ENCODE results near the gene BSPRY.
"Not testable (repeated sequence)": the region's sequence is repeated elsewhere in the genome, so short reads cannot be mapped to it uniquely, and the experiment has no call there.

The BSPRY gene

DNA sequence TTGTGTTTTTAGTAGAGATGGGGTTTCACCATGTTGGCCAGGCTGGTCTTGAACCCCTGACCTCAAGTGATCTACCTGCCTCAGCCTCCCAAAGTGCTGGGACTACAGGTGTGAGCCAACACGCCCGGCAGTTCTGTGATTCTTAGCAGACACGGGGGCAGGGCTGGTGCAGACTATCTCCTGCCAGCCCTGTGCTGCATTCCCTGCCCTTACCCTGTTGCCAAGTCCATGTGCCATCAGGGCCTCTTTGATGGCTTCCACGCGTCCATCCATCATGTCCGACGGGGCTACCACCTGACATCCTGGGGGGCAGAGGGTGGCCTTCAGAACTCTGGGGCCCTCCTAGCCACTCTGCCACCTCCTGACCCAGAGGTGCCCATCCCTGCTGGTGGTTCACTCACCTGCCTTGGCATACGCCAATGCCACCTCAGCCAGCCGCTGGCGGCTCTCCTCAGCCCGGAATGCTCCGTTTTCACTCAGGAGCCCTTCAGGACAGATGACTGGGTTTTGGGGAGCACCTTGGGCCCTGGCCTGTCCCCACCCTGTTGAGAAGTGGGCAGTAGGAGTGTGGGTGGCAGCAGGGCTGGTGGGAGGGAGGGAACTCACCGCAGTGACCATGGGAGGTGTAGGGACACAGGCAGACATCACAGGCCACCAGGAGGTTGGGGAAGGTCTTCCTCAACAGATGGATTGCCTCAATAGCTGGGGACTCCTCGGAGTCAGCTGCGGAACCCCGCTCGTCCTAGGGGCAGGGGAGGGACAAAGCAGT is 41.0 kb downstream of the BSPRY start:
- DNase-seq, result no peak

DNA sequence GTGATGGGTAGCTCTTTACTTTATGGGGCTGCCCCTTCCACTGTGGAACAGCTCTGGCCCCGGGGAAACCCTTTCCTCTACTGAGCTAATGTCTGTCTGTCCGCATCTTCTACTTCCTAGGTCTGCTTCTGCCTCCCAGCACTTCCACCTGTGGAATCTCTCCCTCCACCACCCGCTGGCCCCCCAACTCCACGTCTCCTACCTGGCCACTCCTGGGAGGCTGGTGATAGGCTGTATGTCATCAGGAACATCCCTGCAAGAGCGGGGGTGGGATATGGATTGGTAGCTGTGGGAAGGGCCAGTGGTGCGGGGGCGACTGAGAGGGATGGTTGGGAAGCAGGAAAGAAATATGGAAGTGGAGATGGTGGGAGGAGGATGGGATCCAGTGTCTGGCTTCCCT is 42.6 kb downstream of the BSPRY start:
- no peak for DNase-seq

DNA sequence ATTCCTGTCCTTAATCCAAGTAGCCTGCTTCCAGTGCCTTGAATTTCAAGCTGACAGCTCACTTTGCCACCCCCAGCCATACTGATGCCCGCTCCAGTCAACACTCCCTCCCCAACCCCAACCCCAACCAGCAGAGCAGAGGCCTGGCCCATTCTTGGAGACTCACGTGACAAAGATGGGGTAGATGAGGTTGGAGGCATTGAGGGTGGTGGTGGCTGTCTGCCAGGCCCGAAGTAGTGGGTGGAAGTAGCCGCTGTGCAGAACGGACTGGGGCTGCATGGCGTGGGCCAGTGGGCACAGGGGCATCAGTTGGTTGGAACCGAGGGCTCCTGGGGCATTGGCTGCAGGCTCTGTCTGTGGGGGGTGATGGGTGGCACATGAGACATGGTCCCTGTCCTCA is 43.9 kb downstream of the BSPRY start:
- DNase-seq, result peak in 35 of 56 donors; percentile 3 to 68 (median 26)

DNA sequence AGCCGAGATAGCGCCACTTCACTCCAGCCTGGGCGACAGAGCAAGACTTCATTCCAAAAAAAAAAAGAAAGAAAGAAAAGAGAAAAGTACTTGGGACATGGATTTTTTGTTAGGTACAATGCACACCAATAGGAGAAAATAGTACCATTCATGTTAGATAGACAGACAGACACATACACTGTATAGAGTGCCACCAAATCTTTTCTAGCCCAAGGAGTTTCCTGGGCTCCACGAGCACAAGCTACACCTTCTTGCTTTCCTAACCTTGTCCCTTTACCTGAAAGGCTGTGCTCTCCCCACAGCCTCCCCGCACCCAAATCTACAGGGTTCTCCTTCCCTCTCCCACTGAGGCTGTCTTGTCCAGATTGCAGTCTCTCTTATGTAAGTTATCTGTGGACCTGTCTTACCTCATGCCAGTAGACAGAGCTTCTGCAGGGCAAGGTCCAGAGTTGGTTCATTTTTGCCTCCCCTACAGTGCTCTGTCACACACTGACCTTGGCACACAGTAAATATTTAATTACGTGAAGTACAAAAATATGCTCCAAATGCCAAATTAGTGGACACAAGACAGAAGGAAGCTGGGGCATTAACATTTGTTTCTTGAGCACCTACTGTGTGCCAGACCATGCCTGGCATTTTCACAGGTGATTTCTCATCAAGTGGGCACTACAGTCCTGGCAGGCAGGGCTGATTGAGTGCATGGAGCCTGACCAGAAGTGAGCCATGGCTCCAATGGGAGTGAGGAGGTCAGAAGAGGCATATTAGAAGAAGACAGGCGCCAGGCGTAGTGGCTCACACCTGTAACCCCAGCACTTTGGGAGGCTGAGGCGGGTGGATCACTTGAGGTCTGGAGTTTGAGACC is 45.9 kb downstream of the BSPRY start:
- no peak for DNase-seq

DNA sequence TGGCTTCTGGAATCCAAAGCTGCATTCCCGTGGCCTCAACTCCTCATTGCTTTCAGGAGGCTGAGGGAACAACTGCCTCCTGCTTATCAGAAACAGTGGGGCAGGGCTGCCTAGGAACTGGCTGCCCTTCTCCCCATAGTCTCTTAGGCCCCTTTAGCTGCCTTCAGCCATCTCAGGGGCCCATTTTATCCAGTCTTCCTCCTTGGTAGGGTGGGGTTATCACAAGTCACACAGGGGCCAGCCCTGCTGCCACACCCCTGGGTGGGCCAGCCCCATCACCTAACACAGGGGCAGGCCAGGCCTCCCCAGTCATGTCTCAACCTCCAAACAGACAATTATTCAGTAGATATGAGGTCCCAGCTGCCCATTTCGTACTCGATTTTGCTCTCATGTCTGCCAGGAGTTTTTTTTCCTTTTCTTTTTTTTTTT is 47.9 kb downstream of the BSPRY start:
- DNase-seq, result no peak

DNA sequence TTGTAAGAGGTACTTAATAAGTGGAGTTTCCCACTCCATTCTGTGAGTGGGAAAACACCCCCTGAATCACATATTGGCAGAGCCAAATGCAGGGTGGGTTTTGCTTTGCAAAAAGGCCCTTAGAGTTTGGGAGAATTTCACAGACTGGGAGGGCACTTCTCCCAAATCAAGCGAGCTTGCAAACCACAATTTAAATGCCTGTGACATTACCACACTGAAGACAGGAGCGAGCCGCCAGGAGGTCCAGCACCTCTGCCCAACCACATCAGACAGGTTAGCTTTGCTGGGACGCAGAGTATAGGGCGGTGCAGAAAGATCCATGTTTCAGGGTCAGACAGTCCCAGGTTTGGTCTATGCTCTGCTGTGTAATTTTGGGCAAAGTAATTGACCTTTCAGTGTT is 49.5 kb downstream of the BSPRY start:
- no peak for DNase-seq

DNA sequence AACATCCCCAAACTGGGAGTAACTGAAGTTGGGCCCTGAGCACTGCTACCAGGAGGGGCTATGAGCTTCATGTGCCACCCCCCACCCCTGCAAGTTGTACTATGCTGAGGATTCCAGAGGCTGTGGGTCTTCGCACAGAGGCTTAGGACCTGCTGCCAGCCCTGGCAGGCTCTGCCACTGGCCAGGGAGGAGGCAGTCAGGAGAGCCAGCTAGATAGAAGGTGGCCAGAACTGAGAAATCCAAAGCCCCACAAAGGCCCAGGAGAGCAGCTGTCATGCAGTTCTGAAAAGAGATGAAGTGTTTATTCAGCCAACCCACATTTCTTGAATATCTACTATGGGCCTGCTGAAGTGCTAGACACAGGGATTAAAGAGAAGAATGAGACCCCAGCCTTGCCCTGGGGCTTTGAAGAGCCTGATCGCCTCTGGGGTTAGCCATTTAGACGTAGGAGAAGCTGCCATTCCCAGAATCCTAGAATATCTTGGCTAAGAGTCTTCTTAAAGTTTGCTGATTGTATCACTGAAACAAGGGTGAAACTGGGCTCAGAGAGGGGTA is 50.4 kb downstream of the BSPRY start:
- no peak for DNase-seq

DNA sequence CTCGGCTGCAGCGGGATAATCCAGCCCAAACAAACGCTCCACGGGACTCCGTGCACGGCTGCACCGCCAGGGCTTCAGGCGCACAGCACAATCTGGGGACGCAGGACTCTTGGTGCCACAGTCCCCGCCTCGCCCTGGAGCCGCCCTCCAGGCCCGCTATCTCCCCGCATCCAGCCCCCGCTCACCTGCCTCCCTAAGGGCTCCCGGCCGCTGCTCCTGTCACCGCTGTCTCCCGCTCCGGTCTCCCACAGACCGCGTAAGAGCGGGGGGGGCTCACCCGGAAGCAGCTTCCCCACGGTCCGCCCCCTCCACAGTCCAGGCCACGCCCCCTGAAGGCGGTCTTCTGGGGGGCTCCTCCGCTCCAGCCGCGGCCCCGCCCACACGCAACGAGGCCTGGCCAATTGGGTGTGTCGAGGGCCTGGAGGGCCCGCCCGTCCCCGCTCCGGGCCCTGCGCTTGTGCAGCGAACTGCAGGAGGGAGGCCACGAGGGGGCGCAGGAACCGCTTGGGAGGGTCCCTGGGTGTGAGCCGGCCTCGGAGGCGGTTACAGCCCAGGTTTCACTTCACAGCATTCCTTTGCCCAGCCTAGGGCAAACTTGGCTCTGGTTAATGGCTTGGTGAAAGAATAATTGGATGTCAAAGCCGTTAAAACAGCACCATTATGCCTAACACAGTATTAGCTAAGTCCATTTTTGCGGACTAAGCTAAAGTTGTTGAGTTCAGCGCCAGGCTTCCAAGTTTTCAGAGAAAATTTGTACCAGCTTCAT is 51.9 kb downstream of the BSPRY start, which contains the start of gene ALAD:
Gene ALAD (minus strand): TSS at position 258 of the 766 bp plus-strand sequence. CDS start 7,725 bp downstream, outside the sequence.
- peak; percentile 83 to 100 (median 98) for DNase-seq

DNA sequence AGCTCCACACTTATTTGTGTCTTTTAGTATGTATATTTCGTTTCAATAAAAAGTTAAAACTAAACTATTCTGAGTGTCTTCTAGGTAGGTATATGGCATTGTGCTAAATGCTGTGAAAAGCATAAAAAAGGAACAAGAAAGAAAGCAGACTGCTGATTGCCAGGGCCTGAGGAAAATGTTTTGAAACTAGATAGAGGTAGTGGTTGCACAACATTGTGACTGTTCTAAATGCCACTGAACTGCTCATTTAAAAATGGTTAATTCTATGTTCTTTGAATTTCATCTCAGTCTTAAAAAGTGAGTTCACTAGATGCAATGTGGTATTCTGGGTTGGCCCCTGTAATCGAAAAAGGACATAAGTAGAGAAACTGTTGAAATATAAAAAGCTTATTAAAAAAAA is 54.3 kb downstream of the BSPRY start:
- DNase-seq, result no peak

DNA sequence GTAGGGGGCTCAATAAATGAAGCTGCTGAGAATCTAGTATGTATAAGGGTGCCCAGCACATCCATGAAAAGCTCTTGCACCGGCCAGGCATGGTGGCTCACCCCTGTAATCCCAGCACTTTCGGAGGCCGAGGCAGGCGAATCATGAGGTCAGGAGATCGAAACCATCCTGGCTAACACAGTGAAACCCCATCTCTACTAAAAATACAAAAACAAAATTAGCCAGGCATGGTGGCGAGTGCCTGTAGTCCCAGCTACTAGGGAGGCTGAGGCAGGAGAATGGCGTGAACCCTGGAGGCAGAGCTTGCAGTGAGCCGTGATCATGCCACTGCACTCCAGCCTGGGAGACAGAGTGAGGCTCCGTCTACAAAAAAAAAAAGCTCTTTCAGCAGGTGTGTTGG is 57.0 kb downstream of the BSPRY start:
- DNase-seq, result not testable (repeated sequence)

DNA sequence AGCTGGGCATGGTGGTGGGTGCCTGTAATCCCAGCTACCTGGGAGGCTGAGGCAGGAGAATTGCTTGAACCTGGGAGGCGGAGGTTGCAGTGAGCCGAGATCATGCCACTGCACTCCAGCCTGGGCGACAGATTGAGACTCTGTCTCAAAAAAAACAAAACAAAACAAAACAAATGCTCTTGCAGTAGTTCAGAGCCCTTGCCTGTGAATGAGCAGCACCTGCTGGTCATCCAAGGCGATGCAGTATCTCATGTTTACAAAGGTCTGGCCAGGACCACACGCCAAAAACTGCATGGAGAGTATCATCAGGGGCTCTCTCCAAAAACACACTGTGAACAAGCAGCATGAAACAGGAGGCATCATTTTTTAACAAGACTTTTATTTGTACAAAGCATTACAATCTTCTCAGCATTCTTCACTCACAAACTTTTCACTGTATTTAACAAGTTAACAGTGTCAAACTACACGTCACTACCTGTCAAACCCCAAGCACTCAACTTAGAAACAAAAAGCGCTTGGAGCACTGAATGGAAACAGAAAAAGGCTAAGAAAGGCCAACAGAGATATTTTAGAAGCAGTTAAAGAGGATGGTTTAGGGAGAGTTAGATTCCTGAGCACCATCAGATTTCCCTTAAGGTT is 57.7 kb downstream of the BSPRY start:
- DNase-seq, result peak in 30 of 56 donors; percentile 1 to 65 (median 16)

DNA sequence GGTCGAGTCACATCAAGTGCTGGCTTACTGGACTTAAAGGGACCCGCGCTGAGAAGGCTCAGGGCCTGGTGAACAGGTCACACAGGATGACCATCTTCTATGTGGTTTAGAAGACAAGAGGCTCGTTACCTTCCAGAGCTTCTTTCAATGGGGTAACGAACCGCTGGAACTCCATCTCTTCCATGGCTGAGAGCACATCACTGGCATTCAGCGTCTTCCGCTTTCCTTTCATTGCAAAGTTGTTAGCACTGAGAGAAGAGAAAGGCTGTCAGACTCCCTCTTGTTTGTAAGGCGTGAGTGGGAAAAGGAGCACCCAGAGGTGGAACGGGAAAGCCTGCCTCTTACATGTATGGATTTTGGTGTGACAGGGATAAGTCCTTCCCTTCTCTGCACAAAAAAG is 60.1 kb downstream of the BSPRY start:
- DNase-seq, result no peak

DNA sequence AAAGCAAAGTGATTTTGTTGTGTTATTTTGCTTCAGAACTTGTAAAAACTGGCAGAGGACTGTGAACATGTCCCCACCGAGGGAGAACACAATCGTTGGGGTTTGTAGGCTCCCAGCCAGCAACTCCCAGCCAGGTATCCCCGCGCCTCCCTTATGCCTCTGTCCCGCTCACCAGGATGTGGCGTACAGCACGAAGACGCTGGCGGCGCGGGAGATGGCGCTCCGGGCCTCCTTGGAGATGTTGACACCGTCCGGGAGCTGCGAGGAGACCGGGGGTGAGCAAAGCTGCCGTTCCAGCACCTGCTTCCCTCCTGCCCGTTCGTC is 60.5 kb downstream of the BSPRY start:
- DNase-seq, result no peak

DNA sequence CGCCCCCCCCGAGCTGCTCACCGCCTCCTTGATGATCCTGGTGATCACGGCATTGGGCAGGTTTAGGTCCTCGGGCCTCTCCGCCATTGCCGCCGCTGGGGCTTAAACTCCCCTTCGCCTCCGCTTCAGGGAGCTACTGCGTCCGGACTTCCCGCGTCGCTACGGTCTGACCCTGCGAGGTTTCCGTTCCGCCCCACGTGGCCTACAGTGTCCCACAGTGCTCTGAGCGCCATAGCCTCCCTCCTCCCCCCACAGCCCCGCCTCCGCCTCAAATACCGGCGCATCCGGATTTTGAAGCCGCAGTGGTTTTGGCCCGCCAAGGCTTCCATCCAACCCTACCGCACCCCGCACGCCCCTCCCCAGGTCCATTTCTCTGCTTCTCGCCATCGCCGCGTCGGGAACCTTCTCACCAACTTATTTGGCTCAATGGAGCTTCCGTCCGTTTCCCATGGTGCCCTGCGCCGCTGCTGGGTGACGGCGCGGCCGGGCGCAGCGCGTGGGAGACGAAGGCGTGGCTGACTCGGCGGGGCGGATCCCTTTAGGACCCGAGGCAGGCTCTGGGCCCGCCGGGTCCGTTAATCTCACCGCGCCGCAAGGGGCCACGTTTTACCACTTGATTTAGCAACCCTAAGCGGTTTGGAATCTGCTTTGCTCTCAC is 61.0 kb downstream of the BSPRY start, which contains the start of the genes C9orf43 and POLE3:
Gene C9orf43 (plus strand): TSS at position 541 of the 658 bp plus-strand sequence. CDS start 2,747 bp downstream, outside the sequence.
Gene POLE3 (minus strand): TSS at position 469 of the 658 bp plus-strand sequence. CDS start 382 bp downstream, at position 87.
- DNase-seq, result peak; percentile 37 to 99 (median 95)

DNA sequence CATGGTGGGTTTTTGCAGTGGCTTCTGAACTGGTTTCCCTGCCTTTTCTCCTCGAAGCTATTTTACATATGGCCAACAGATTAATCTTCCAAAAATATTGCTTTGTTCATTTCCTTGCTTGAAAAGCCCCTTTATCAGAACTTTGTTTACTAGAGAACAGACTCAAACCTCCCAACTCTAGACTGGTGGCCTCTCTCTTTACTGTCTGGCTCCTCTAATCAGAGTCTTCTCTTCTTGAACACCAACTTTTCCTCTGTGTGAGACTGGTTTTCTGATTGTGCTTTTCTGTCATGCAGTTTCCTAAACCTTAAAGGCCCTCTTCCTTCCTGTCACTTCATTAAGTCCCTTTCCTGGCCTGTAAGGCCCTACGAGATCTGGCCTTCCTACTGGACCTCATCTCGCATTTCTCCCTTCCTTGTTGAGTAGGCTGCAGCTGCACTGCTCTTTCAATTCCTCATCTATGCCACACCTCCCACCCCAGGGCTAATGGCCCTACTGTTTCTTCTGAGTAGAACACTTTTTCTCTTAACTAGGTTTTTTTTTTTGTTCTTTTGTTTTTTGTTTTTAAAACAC is 66.9 kb downstream of the BSPRY start:
- peak in 2 of 56 donors; percentile 4 to 9 for DNase-seq

DNA sequence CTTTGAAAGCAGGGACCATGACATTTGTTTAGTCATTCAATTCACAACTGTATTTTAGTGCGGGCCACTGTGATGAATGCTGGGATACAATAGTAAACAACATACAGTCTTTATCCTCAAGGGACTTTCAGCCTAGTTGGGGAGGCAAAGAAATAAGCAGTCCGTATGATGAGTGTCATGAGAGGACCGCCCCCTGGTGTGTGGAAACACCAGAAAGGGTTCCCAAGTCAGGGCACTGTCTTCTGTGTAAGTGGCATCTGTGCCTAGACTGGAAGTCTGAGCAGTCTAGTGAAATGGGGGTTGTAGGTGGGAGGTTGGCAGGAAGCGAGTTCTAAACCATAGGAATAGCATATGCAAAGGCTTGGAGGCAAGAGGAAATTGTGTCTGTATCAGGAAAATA is 68.0 kb downstream of the BSPRY start:
- no peak for DNase-seq

Measured in nucleus accumbens (tissue), 56 donors.